NCI-H345 treated with DMSO at 0.1 percent for 48 hours (cell line): Measurements from ENCODE around the gene TP53TG3C.
"Not testable (repeated sequence)": the region's sequence is repeated elsewhere in the genome, so short reads cannot be mapped to it uniquely, and the experiment has no call there.

Source experiments
- DNase-seq: peaks from one replicate; lab custom pipeline; 2025; ENCODE audit not compliant: unreplicated experiment; lab: John Stamatoyannopoulos, UW

TP53TG3C gene

DNA sequence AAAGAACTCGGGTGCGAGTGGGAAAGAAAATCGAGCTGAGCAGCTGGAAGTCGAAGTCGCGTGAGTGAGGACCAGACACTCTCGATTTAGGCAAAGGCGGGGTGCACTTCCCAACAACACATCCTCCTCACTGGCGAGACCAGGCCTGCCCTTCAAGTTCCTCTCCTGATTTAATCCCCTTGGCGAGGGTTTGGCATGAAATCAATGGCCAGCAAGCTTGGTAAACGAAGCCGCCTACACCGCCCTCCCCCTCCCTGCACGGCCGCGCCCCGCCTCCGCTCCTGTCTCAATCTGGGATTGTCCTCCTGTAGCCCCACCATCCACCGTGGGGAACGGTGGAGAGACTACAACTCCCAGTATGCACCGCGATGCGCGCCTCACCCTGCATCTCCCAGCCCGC, at the start of gene TP53TG3C:
TSS of gene TP53TG3C (plus strand) at position 301 of the 400 bp plus-strand sequence. CDS start at position 369, 68 bp downstream.
- not testable (repeated sequence) for DNase-seq
